Measurements from ENCODE around the gene ADH4.
"Not testable (repeated sequence)": the region's sequence is repeated elsewhere in the genome, so short reads cannot be mapped to it uniquely, and the experiment has no call there.

ADH4 gene

GRCh38 chr4:99144070-99144469 is at the start of gene ADH4:
TSS of gene ADH4 (minus strand) at chr4:99144297. CDS start at chr4:99144222, 75 bp downstream.
- DNase-seq = no peak

- DNase-seq = no peak
Measured at GRCh38 chr4:99190336-99190735, 46.2 kb upstream of the ADH4 start.

- DNase-seq = not testable (repeated sequence)
Measured at GRCh38 chr4:99189900-99190299, 45.8 kb upstream of the ADH4 start.

- no peak for DNase-seq
Measured at GRCh38 chr4:99186029-99186428, 41.9 kb upstream of the ADH4 start.

DNA sequence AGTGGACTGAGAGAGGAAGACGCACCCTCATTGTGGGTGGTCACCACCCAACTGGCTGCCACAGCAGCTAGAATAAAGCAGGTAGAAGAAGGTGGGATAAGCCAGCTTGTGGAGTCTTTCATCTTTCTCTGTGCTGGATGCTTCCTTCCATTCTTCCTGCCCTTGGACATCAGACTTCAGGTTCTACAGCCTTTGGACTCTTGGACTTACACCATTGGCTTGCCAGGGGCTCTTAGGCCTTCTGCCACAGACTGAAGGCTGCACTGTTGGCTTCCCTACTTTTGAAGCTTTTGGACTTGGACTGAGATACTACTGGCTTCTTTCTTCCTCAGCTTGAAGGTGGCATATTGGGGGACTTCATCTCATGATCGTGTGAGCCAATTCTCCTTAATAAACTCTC is 41.5 kb upstream of the ADH4 start:
- DNase-seq = no peak

GRCh38 chr4:99180382-99181070 is 36.4 kb upstream of the ADH4 start:
- DNase-seq = no peak

DNA sequence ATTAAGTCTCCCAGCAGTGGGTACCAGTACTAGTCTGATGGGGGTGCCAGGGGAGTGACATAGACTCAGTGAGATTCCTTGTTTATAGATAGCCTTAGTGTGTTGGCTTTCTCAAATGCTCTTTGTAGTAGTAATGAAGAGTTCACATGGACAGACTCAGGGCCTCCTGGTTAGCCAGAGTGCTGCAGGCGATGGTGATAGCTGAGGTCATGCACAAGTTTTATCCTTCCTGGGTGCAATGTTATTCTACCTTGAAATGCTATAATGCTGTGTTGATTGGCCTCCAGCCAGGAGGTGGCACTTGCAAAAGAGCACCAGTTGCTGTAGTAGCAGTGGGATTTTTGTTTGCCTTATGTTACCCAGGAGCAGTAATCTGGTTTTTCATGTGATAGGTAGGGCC is 35.5 kb upstream of the ADH4 start:
- DNase-seq = no peak

GRCh38 chr4:99179178-99179577 is 35.1 kb upstream of the ADH4 start:
- DNase-seq = no peak

GRCh38 chr4:99166544-99166943 is 22.4 kb upstream of the ADH4 start:
- no peak for DNase-seq

- DNase-seq = no peak
Measured at GRCh38 chr4:99165978-99166377, 21.9 kb upstream of the ADH4 start.

GRCh38 chr4:99161373-99162099 is 17.4 kb upstream of the ADH4 start:
- no peak for DNase-seq

- no peak for DNase-seq
Measured at GRCh38 chr4:99159699-99160098, 15.6 kb upstream of the ADH4 start.

- DNase-seq = no peak
Measured at GRCh38 chr4:99157478-99157935, 13.4 kb upstream of the ADH4 start.

DNA sequence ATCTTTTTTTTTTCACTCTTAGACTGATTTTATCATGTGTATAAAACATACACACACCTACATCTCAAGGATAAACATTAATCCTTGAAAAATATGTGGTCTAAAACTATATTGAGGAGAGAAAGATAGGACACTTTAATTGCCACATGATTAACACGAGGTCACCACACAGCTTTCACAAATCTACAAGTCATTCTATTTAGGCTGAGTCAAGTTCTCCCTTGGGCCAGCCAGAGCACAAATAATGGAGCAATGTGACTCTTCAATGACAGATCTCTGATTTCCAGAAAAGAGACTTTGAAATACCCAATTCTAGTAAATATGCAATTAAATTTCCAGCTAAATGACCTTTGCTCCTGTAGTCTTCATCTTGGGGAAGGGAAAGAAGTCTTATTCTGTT is 12.9 kb upstream of the ADH4 start:
- DNase-seq = no peak

- no peak for DNase-seq
Measured at GRCh38 chr4:99154658-99155342, 10.7 kb upstream of the ADH4 start.

DNA sequence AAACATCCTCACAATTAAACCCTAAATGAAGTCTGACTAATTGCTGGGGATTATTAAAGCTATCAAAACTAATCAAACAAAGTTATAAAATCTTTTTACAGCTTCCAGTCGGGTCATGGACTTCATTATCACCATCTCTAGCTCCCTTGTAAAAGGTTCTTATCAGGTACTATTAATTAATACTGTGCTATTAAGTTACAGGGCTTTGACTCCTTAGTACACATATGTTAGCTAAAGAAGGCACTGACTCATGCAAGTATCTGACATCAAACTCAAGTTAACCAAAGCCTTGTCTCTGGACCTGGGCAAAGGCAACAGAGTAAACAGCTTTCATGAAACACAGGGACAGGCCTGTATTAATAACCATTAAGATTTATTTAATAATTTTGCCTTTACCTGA is 7.9 kb upstream of the ADH4 start:
- no peak for DNase-seq

DNA sequence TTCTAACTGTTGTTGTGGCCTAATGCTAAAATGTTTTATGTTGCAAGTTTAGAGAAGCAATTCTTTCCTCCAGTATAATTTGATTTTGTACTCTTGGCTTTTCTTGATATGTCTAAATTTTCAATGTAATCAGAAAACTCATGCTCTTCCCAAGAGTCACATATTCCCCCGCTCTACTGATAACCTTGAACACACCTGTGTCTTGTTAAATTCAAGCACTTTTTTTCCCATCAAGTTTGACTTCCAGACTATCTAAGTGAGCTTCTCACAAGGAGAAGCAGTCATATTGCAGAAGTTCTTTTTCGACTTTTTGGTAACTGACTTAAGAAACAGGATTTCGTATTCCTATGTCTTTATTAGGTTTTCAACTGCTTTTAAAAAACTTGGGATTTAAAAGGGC is 7.4 kb upstream of the ADH4 start:
- DNase-seq = no peak

- no peak for DNase-seq
Measured at GRCh38 chr4:99149426-99150019, 5.4 kb upstream of the ADH4 start.

GRCh38 chr4:99148550-99148949 is 4.5 kb upstream of the ADH4 start:
- no peak for DNase-seq

DNA sequence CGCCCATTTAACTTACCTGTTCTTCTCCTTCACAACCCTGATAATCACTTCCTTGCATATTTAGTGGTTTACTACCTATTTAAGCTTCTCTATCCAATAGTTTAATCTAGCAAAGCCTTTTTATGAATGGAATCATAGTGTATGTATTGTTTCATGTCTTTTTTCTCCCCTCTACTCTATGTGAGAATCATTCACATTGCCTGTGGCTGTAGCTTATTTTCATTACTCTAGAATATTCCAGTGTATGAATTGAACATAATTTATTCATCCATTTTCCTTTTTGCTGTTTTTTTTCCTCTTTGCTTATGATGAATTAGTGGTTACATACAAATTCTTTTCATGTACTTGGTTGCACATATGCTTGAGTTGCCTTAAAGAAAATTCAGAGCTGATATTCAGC is 490 bp upstream of the ADH4 start:
- no peak for DNase-seq

DNA sequence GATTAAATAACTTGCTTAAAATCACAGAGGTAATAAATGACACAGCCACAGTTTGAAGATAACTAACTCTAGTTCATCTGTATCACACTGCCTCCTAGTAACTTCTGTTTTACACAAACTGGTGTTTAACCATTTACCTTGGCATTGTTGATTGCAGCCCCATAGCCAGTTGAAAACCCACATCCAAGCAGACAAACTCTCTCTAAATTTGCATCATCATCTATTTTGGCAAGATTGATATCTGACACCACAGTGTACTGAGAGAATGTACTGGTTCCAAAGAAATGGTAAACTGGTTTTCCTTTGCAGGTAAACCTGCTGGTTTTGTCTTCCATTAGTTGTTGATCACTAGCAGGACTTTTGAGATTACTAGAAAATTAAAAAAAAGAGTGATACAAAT is 7.8 kb downstream of the ADH4 start:
- no peak for DNase-seq

DNA sequence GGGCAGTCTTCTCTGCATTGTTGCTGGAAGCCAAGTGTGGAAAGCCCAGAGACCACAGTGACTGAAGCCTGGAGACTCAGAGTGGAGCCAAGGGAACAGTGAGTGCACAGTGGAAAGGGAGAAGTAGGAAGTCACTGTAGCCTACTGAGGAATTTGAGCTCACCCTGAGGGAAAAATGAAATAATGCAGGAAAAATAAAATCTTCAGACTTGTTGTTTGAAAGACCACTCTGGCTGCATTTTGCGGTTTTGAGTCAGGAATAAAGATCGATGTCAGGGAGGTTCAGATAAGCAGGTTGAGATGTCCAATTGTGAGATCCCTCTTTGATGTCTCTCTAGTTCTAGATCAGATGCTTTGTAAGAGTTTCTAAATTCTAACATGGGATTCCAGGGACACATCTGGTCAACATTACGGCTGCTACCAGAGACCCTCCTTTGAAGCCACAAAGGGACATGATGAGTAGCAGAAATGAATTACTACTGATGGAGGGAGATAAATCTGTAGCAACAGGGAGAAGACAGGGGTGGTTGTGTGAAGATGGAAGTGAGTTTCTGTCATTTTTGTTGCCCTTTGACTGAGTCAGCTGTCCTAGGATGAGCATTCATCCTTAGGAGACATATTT is 8.4 kb downstream of the ADH4 start:
- no peak for DNase-seq

DNA sequence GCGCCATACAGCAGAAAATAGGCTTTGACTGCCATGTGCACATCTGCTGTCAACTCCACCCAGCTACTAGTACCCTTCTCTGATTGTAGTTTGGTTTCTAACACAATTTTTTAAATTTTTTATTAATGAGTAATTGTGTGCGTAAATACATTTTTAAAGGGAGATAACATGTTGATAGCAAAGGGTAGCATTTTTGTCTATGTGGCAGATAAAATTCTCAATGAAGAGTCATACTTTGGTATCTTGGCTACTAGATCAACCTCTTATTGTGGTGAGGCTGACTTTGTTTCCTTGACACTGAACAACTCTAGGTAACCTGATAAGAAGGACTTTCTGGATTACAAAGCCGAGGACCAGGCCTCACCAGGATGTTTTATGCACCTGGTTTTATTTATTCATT is 9.5 kb downstream of the ADH4 start:
- no peak for DNase-seq
